GM23338 (cell line): ENCODE measurements around the gene ZNF609. TPM values are rescaled to one million over a fixed set of nuclear protein-coding genes. Genes with fewer than 3 reads are reported as not detected.

ENCODE experiments used
- ATAC-seq: fragments of 200-7000 bp; cut with Tn5 transposase; 3 replicates; pipeline ENCODE4 v1.9.1; 2020
- DNase-seq: peaks from one replicate; pipeline ENCODE4 v3.0.0-alpha.2; 2015; ENCODE audit warnings: low spot score
- H2AFZ ChIP-seq: fragments of 200-600 bp; sonication (generic); 2 replicates; pipeline ENCODE4 v1.8.0; 2016; ENCODE audit warnings: antibody characterized with exemption, mild to moderate bottlenecking, moderate library complexity
- H3F3A ChIP-seq: fragments of 200-600 bp; sonication (generic); replicated peaks from 2 replicates; pipeline ENCODE4 v1.8.0; 2017; ENCODE audit warnings: antibody characterized with exemption, mixed run types, low read depth
- H3K27ac ChIP-seq: fragments of 200-600 bp; sonication (generic); 2 replicates; pipeline ENCODE4 v1.6.1; 2016; ENCODE audit warnings: low read depth
- H3K27me3 ChIP-seq: fragments of 200-600 bp; sonication (generic); 2 replicates; pipeline ENCODE4 v1.8.0; 2016; ENCODE audit warnings: mild to moderate bottlenecking, mixed run types, moderate library complexity; ENCODE audit not compliant: insufficient read depth
- H3K36me3 ChIP-seq: fragments of 200-600 bp; sonication (generic); 2 replicates; pipeline ENCODE4 v1.8.0; 2016; ENCODE audit warnings: mild to moderate bottlenecking; ENCODE audit not compliant: insufficient read depth
- H3K4me1 ChIP-seq: fragments of 200-600 bp; sonication (generic); 2 replicates; pipeline ENCODE4 v1.8.0; 2016; ENCODE audit warnings: mild to moderate bottlenecking, moderate library complexity; ENCODE audit not compliant: insufficient read depth
- H3K4me2 ChIP-seq: fragments of 200-600 bp; sonication (generic); 2 replicates; pipeline ENCODE4 v1.7.1; 2017; ENCODE audit warnings: mixed run types
- H3K4me3 ChIP-seq: fragments of 200-600 bp; sonication (generic); 2 replicates; pipeline ENCODE4 v1.6.1; 2016; ENCODE audit warnings: mixed run types
- H3K79me2 ChIP-seq: fragments of 200-600 bp; sonication (generic); replicated peaks from 2 replicates; pipeline ENCODE4 v1.8.0; 2017; ENCODE audit warnings: mild to moderate bottlenecking; ENCODE audit not compliant: insufficient read depth
- H3K9me2 ChIP-seq: fragments of 200-600 bp; sonication (generic); 2 replicates; pipeline ENCODE4 v1.8.0; 2017; ENCODE audit not compliant: insufficient read depth
- H4K20me1 ChIP-seq: fragments of 200-600 bp; sonication (generic); replicated peaks from 2 replicates; pipeline ENCODE4 v1.8.0; 2017; ENCODE audit warnings: mild to moderate bottlenecking; ENCODE audit not compliant: insufficient read depth
- H3K27ac Mint-ChIP-seq: 2 replicates; pipeline ENCODE4 v1.8.0; 2020; ENCODE audit warnings: inconsistent platforms, mild to moderate bottlenecking, moderate library complexity, mixed read lengths
- H3K27me3 Mint-ChIP-seq: 3 replicates; pipeline ENCODE4 v1.8.0; 2022; ENCODE audit warnings: low read depth, mild to moderate bottlenecking, moderate library complexity, mixed read lengths, inconsistent platforms; ENCODE audit not compliant: insufficient read depth, poor library complexity
- H3K36me3 Mint-ChIP-seq: 3 replicates; pipeline ENCODE4 v1.8.0; 2021; ENCODE audit warnings: low read depth, mild to moderate bottlenecking, inconsistent platforms, moderate library complexity, mixed read lengths
- H3K4me1 Mint-ChIP-seq: 3 replicates; pipeline ENCODE4 v1.8.0; 2020; ENCODE audit warnings: mild to moderate bottlenecking, inconsistent platforms, mixed read lengths
- H3K4me3 Mint-ChIP-seq: 3 replicates; pipeline ENCODE4 v1.8.0; 2021; ENCODE audit warnings: moderate library complexity, mild to moderate bottlenecking, inconsistent platforms, mixed read lengths
- H3K9me3 Mint-ChIP-seq: 3 replicates; pipeline ENCODE4 v1.8.0; 2020; ENCODE audit warnings: moderate library complexity, mild to moderate bottlenecking, inconsistent platforms, mixed read lengths
- EZH2 ChIP-seq: fragments of 200-600 bp; sonication (generic); IDR thresholded peaks from one replicate; pipeline ENCODE4 v1.8.0; 2017; ENCODE audit warnings: antibody characterized with exemption, mild to moderate bottlenecking, low read depth; ENCODE audit not compliant: unreplicated experiment
- POLR2AphosphoS5 ChIP-seq: IDR thresholded peaks from 2 replicates; pipeline ENCODE4 v1.6.1; 2016; ENCODE audit warnings: antibody characterized with exemption, low read depth
- polyA plus RNA-seq: library from polyadenylated mRNA; unstranded; fragments of >200 nt; fragmentation: Nextera tagmentation; extraction: Ambion mirVana; gene quantifications from 2 replicates; pipeline ENCODE4 v1.2.1, GENCODE V29; 2016
- total RNA-seq: library from RNA; depleted of rRNA; stranded (reverse); fragments of >200 nt; shearing (Covaris generic); gene quantifications from 2 replicates; pipeline ENCODE4 v1.2.3, GENCODE V29; 2014
- TF ChIP-seq, protein P1 (sequence below): fragments of 250-450 bp; sonication (Bioruptor Pico); IDR thresholded peaks from 2 replicates; pipeline ENCODE4 v1.5.0; 2020; ENCODE audit warnings: mild to moderate bottlenecking, moderate library complexity
- TF ChIP-seq, protein P2 (sequence below): IDR thresholded peaks from one replicate; pipeline ENCODE4 v1.6.1; 2018; ENCODE audit warnings: antibody characterized with exemption; ENCODE audit not compliant: unreplicated experiment

Gene ZNF609
- total and polyA plus RNA-seq, 2 experiments from 2014 or later = 26.4 to 40.2 TPM

DNA sequence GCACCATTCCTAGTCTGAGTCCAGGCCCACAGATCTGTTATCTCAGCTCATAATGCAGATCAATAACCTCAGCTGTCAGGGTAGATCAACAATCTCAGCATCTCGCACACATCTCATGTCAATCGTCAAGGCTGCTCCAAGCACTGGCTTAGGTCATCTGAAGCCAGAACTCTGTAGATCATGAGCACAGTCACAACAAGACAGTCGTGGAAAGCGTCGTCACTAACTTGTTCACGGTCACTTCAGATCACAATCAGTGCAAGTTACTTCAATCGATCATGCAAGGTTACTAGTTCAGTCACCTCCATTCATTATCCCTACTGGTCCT is 243.2 kb downstream of the ZNF609 start (continued):
- TF ChIP-seq, protein P1, sequence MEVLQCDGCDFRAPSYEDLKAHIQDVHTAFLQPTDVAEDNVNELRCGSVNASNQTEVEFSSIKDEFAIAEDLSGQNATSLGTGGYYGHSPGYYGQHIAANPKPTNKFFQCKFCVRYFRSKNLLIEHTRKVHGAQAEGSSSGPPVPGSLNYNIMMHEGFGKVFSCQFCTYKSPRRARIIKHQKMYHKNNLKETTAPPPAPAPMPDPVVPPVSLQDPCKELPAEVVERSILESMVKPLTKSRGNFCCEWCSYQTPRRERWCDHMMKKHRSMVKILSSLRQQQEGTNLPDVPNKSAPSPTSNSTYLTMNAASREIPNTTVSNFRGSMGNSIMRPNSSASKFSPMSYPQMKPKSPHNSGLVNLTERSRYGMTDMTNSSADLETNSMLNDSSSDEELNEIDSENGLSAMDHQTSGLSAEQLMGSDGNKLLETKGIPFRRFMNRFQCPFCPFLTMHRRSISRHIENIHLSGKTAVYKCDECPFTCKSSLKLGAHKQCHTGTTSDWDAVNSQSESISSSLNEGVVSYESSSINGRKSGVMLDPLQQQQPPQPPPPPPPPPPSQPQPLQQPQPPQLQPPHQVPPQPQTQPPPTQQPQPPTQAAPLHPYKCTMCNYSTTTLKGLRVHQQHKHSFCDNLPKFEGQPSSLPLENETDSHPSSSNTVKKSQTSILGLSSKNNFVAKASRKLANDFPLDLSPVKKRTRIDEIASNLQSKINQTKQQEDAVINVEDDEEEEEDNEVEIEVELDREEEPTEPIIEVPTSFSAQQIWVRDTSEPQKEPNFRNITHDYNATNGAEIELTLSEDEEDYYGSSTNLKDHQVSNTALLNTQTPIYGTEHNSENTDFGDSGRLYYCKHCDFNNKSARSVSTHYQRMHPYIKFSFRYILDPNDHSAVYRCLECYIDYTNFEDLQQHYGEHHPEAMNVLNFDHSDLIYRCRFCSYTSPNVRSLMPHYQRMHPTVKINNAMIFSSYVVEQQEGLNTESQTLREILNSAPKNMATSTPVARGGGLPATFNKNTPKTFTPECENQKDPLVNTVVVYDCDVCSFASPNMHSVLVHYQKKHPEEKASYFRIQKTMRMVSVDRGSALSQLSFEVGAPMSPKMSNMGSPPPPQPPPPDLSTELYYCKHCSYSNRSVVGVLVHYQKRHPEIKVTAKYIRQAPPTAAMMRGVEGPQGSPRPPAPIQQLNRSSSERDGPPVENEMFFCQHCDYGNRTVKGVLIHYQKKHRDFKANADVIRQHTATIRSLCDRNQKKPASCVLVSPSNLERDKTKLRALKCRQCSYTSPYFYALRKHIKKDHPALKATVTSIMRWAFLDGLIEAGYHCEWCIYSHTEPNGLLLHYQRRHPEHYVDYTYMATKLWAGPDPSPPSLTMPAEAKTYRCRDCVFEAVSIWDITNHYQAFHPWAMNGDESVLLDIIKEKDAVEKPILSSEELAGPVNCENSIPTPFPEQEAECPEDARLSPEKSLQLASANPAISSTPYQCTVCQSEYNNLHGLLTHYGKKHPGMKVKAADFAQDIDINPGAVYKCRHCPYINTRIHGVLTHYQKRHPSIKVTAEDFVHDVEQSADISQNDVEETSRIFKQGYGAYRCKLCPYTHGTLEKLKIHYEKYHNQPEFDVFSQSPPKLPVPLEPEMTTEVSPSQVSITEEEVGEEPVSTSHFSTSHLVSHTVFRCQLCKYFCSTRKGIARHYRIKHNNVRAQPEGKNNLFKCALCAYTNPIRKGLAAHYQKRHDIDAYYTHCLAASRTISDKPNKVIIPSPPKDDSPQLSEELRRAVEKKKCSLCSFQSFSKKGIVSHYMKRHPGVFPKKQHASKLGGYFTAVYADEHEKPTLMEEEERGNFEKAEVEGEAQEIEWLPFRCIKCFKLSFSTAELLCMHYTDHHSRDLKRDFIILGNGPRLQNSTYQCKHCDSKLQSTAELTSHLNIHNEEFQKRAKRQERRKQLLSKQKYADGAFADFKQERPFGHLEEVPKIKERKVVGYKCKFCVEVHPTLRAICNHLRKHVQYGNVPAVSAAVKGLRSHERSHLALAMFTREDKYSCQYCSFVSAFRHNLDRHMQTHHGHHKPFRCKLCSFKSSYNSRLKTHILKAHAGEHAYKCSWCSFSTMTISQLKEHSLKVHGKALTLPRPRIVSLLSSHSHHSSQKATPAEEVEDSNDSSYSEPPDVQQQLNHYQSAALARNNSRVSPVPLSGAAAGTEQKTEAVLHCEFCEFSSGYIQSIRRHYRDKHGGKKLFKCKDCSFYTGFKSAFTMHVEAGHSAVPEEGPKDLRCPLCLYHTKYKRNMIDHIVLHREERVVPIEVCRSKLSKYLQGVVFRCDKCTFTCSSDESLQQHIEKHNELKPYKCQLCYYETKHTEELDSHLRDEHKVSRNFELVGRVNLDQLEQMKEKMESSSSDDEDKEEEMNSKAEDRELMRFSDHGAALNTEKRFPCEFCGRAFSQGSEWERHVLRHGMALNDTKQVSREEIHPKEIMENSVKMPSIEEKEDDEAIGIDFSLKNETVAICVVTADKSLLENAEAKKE (CRISPR knock-in tag) = no peak
- no peak for TF ChIP-seq EZH2
- TF ChIP-seq, protein P2, sequence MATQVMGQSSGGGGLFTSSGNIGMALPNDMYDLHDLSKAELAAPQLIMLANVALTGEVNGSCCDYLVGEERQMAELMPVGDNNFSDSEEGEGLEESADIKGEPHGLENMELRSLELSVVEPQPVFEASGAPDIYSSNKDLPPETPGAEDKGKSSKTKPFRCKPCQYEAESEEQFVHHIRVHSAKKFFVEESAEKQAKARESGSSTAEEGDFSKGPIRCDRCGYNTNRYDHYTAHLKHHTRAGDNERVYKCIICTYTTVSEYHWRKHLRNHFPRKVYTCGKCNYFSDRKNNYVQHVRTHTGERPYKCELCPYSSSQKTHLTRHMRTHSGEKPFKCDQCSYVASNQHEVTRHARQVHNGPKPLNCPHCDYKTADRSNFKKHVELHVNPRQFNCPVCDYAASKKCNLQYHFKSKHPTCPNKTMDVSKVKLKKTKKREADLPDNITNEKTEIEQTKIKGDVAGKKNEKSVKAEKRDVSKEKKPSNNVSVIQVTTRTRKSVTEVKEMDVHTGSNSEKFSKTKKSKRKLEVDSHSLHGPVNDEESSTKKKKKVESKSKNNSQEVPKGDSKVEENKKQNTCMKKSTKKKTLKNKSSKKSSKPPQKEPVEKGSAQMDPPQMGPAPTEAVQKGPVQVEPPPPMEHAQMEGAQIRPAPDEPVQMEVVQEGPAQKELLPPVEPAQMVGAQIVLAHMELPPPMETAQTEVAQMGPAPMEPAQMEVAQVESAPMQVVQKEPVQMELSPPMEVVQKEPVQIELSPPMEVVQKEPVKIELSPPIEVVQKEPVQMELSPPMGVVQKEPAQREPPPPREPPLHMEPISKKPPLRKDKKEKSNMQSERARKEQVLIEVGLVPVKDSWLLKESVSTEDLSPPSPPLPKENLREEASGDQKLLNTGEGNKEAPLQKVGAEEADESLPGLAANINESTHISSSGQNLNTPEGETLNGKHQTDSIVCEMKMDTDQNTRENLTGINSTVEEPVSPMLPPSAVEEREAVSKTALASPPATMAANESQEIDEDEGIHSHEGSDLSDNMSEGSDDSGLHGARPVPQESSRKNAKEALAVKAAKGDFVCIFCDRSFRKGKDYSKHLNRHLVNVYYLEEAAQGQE = no peak

DNA sequence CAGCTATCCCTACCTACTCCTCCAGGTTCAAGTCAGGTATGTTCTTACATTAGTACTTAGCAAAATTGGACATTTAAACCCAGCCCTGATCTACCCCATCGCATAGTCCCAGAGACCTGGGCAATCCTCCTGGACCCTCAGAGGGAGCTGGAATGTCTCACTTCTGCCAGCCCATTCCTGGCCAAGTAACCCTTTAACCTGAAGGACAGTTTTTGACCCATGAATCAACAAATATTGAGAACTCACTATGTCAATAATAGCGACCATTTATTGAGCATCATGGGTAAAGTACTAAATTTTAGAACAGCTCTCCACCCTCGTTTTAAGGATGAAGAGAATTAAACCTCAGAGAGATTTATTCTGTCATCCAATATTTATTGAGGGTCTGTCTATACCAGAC is 244.6 kb downstream of the ZNF609 start:
- Histone ChIP-seq H3K4me3 (no peak overlapping the region), H4K20me1 (peaks cover 7% of the 10 kb centered on the region), H3K4me2 (no peak overlapping the region), H3K9me2 (no peaks in the 10 kb centered on the region), H3K36me3 (peaks cover 15% of the 10 kb centered on the region; the same call in 1 of the 2 replicates), H3K79me2 (peaks cover 25% of the 10 kb centered on the region), H3K27ac (no peak overlapping the region; the same call in 1 of the 2 replicates), H3F3A (peaks cover 53% of the 10 kb centered on the region), H2AFZ (no peak overlapping the region), H3K27me3 (no peaks in the 10 kb centered on the region), H3K4me1 (peaks cover 14% of the 10 kb centered on the region; the same call in 1 of the 2 replicates)
- Mint-ChIP-seq H3K36me3 (peaks cover 60% of the 10 kb centered on the region), H3K27ac (no peak overlapping the region), H3K4me3 (no peak overlapping the region), H3K9me3 (no peaks in the 10 kb centered on the region), H3K4me1 (peaks cover 22% of the 10 kb centered on the region), H3K27me3 (peaks cover 22% of the 10 kb centered on the region)
- ATAC-seq (no peak), DNase-seq (no peak)
- TF ChIP-seq, protein P1 (CRISPR knock-in tag) = no peak
- no peak for TF ChIP-seq POLR2AphosphoS5
